HCT116 (cell line): ENCODE measurements around the gene EPHX1. TPM values are rescaled to one million over a fixed set of nuclear protein-coding genes. Genes with fewer than 3 reads are reported as not detected.

Experiments
- ATAC-seq: fragments of 200-7000 bp; cut with Tn5 transposase; 2 replicates; pipeline ENCODE4 v1.9.1; 2020; ENCODE audit warnings: mild to moderate bottlenecking, moderate library complexity
- BruUV-seq: library from RNA; stranded (reverse); fragments of 400-500 nt; replicated peaks from 2 replicates; lab custom pipeline; 2021; lab: Mats Ljungman, UMichigan
- CTCF ChIA-PET: fragments of 300-600 bp; sonication (Branson Sonifier 250); formaldehyde crosslinking; loops from one replicate; lab custom pipeline; 2021; ENCODE audit warnings: antibody characterized with exemption; lab: Charles Lee
- POLR2A ChIA-PET: fragments of 300-600, 350-600 bp; sonication (Branson Sonifier 250); formaldehyde crosslinking; loops from one replicate; lab custom pipeline; 2021; ENCODE audit warnings: antibody characterized with exemption; lab: Charles Lee
- RAD21 ChIA-PET, 2 experiments: fragments of 300-600 bp; sonication (Branson Sonifier 250); formaldehyde crosslinking; loops; one replicate each; lab custom pipeline; 2023; ENCODE audit warnings: low total read pairs in 2 of 2; ENCODE audit not compliant: uncharacterized antibody in 2 of 2, unreplicated experiment in 2 of 2, low non-redundant PET in 1 of 2; lab: Charles Lee
- DNase-seq: peaks from one replicate; pipeline ENCODE4 v3.0.0-alpha.2; 2010; ENCODE audit warnings: low read depth, low spot score
- H2AFZ ChIP-seq: fragments of 200-600 bp; shearing (Covaris generic), sonication (generic); 2 replicates; pipeline ENCODE4 v1.6.1; 2017; ENCODE audit warnings: low read depth, mixed run types, mixed read lengths, antibody characterized with exemption, low read length; ENCODE audit not compliant: poor library complexity, severe bottlenecking
- H3K27ac ChIP-seq: 2 replicates; pipeline ENCODE4 v1.5.1; 2012; ENCODE audit warnings: low read depth, low read length
- H3K27me3 ChIP-seq: fragments of 200-600 bp; sonication (generic); 2 replicates; pipeline ENCODE4 v1.6.1; 2016; ENCODE audit warnings: mixed run types, low read length, mixed read lengths; ENCODE audit not compliant: insufficient read depth
- H3K36me3 ChIP-seq, 2 experiments: fragments of 200-500 bp in 1 of 2; fragments of 200-600 bp in 1 of 2; sonication (Bioruptor generic) in 1 of 2; sonication (generic) in 1 of 2; 2 replicates each; pipeline versions ENCODE4 v1.5.1 to v1.6.1; 2014 to 2016; ENCODE audit warnings: low read length in 2 of 2, inconsistent platforms in 1 of 2, mixed read lengths in 1 of 2, mixed run types in 1 of 2; ENCODE audit not compliant: insufficient read depth in 2 of 2, control insufficient read depth in 1 of 2
- H3K4me1 ChIP-seq, 2 experiments: fragments of 200-600 bp in 1 of 2; sonication (generic) in 1 of 2; 2 replicates each; pipeline versions ENCODE4 v1.5.1 to v1.6.1; 2012 to 2017; ENCODE audit warnings: low read length in 2 of 2, inconsistent platforms in 1 of 2, mild to moderate bottlenecking in 1 of 2, mixed read lengths in 1 of 2, mixed run types in 1 of 2, moderate library complexity in 1 of 2; ENCODE audit not compliant: insufficient read depth in 2 of 2, control insufficient read depth in 1 of 2
- H3K4me2 ChIP-seq: fragments of 200-600 bp; sonication (generic); 2 replicates; pipeline ENCODE4 v1.6.1; 2017; ENCODE audit warnings: mixed run types, low read length, mixed read lengths
- H3K4me3 ChIP-seq, 2 experiments: fragments of 200-600 bp in 1 of 2; sonication (generic) in 1 of 2; replicated peaks in 1 of 2; 2 replicates each; pipeline ENCODE4 v1.5.1; 2011 to 2016; ENCODE audit warnings: low read length in 2 of 2, control low read depth in 1 of 2, low read depth in 1 of 2, mild to moderate bottlenecking in 1 of 2, mixed read lengths in 1 of 2, mixed run types in 1 of 2
- H3K79me2 ChIP-seq: fragments of 200-600 bp; sonication (generic); 2 replicates; pipeline ENCODE4 v1.6.1; 2017; ENCODE audit warnings: mild to moderate bottlenecking, mixed run types, low read length, moderate library complexity, mixed read lengths; ENCODE audit not compliant: insufficient read depth
- H3K9ac ChIP-seq: fragments of 200-600 bp; sonication (generic); 2 replicates; pipeline ENCODE4 v1.6.1; 2016; ENCODE audit warnings: low read length, mixed read lengths
- H3K9me2 ChIP-seq: fragments of 200-600 bp; sonication (generic), shearing (Covaris generic); 2 replicates; pipeline ENCODE4 v1.6.1; 2017; ENCODE audit warnings: mixed run types, mild to moderate bottlenecking, moderate library complexity; ENCODE audit not compliant: insufficient read depth
- H3K9me3 ChIP-seq, 2 experiments: fragments of 200-500 bp in 1 of 2; fragments of 200-600 bp in 1 of 2; sonication (Bioruptor generic) in 1 of 2; sonication (generic) in 1 of 2; 2 replicates each; pipeline ENCODE4 v1.6.1; 2014 to 2017; ENCODE audit warnings: low read length in 2 of 2, mixed read lengths in 2 of 2, inconsistent platforms in 1 of 2, low read depth in 1 of 2, mild to moderate bottlenecking in 1 of 2, mixed run types in 1 of 2, moderate library complexity in 1 of 2; ENCODE audit not compliant: control insufficient read depth in 1 of 2, insufficient read depth in 1 of 2
- H4K20me1 ChIP-seq: fragments of 200-600 bp; sonication (generic), shearing (Covaris generic); 2 replicates; pipeline ENCODE4 v1.6.1; 2017; ENCODE audit warnings: mixed run types, mild to moderate bottlenecking, moderate library complexity; ENCODE audit not compliant: insufficient read depth
- ATF3 ChIP-seq: IDR thresholded peaks from 2 replicates; pipeline ENCODE4 v1.6.1; 2012
- CEBPB ChIP-seq: IDR thresholded peaks from 2 replicates; pipeline ENCODE4 v1.6.1; 2012; ENCODE audit warnings: low read depth
- EGR1 ChIP-seq: IDR thresholded peaks from 2 replicates; pipeline ENCODE4 v1.6.1; 2012; ENCODE audit warnings: low read depth
- ELF1 ChIP-seq: IDR thresholded peaks from 2 replicates; pipeline ENCODE4 v1.6.1; 2012; ENCODE audit warnings: low read depth, borderline replicate concordance
- EZH2 ChIP-seq: fragments of 200-600 bp; sonication (generic); IDR thresholded peaks from 2 replicates; pipeline ENCODE4 v1.6.1; 2017; ENCODE audit warnings: antibody characterized with exemption, mixed run types
- FOSL1 ChIP-seq: IDR thresholded peaks from 2 replicates; pipeline ENCODE4 v1.6.1; 2012; ENCODE audit warnings: low read depth
- MAX ChIP-seq: IDR thresholded peaks from 2 replicates; pipeline ENCODE4 v1.6.1; 2012
- POLR2A ChIP-seq: IDR thresholded peaks from 2 replicates; pipeline ENCODE4 v1.7.0; 2011; ENCODE audit warnings: borderline replicate concordance; ENCODE audit not compliant: insufficient read depth, insufficient read length; ENCODE audit errors: extremely low read depth
- POLR2AphosphoS5 ChIP-seq: IDR thresholded peaks from 2 replicates; pipeline ENCODE4 v1.6.1; 2011; ENCODE audit warnings: mild to moderate bottlenecking, low read depth, low read length, moderate library complexity
- SP1 ChIP-seq: IDR thresholded peaks from 2 replicates; pipeline ENCODE4 v1.6.1; 2012; ENCODE audit warnings: low read depth
- SRF ChIP-seq: IDR thresholded peaks from 2 replicates; pipeline ENCODE4 v1.6.1; 2012; ENCODE audit warnings: low read depth
- ZBTB33 ChIP-seq: IDR thresholded peaks from 2 replicates; pipeline ENCODE4 v1.6.1; 2011; ENCODE audit warnings: mild to moderate bottlenecking, low read length, moderate library complexity; ENCODE audit not compliant: insufficient replicate concordance; ENCODE audit errors: extremely low read depth
- ZFX ChIP-seq: fragments of 450-650 bp; IDR thresholded peaks from 2 replicates; pipeline ENCODE4 v1.6.1; 2017
- ZNF274 ChIP-seq: fragments of 200-500 bp; sonication (Bioruptor generic); IDR thresholded peaks from 2 replicates; pipeline ENCODE4 v1.6.1; 2014; ENCODE audit warnings: mild to moderate bottlenecking, low read depth, low read length, inconsistent platforms
- intact Hi-C: fragments of 100-400 bp; cut with micrococcal nuclease; formaldehyde crosslinking; loops from 2 replicates; pipeline ENCODE4 v1.10.0; 2022
- total RNA-seq: library from RNA; stranded (reverse); gene quantifications from one replicate; pipeline ENCODE4 v1.2.1, GENCODE V29; 2021; ENCODE audit not compliant: unreplicated experiment

The EPHX1 gene
- total RNA-seq, 1 experiment from 2014 or later, result 44.6 TPM

GRCh38 chr1:225825607-225826007 lies 15.7 kb downstream of the EPHX1 start:
- Histone ChIP-seq H3K27ac (no peak overlapping the region), H3K4me2 (no peak overlapping the region), H3K79me2 (no peaks in the 10 kb centered on the region), H3K9ac (no peak overlapping the region), H3K27me3 (no peaks in the 10 kb centered on the region), H4K20me1 (no peaks in the 10 kb centered on the region), H3K9me2 (no peaks in the 10 kb centered on the region), H3K4me3 (no peak overlapping the region), H3K9me3 (no peaks in the 10 kb centered on the region), H3K4me1 (no peaks in the 10 kb centered on the region), H2AFZ (no peak overlapping the region), H3K36me3 (no peaks in the 10 kb centered on the region)
- ATAC-seq, result no peak
- intact Hi-C loops, result no loop called here
- ChIA-PET RAD21 (no interaction called here), CTCF (no interaction called here), POLR2A (no interaction called here)
- no peak for TF ChIP-seq SRF
- TF ChIP-seq ATF3, result no peak
- no peak for TF ChIP-seq POLR2AphosphoS5
- no peak for TF ChIP-seq MAX
- no peak for TF ChIP-seq ZNF274
- no peak for TF ChIP-seq ZFX
- no TSS peak for BruUV-seq
- no peak for DNase-seq

GRCh38 chr1:225827076-225827475 lies 17.2 kb downstream of the EPHX1 start:
- no peaks in the 10 kb centered on the region for H4K20me1 ChIP-seq
- no peak overlapping the region for H2AFZ ChIP-seq
- no peak for TF ChIP-seq CEBPB
- TF ChIP-seq SP1, result no peak
- TF ChIP-seq ELF1, result no peak
- no peak for TF ChIP-seq ZBTB33
- TF ChIP-seq POLR2A, result no peak
- TF ChIP-seq EGR1, result no peak
- no peak for TF ChIP-seq SRF
- no peak for TF ChIP-seq EZH2
- no peak for TF ChIP-seq ATF3
- no peak for TF ChIP-seq FOSL1
- H3K27me3 ChIP-seq, result no peaks in the 10 kb centered on the region
- BruUV-seq, result no TSS peak
- RAD21 ChIA-PET, result no interaction called here
- H3K27ac ChIP-seq, result no peak overlapping the region
- no peaks in the 10 kb centered on the region for H3K9me2 ChIP-seq
- H3K79me2 ChIP-seq, result no peaks in the 10 kb centered on the region
- H3K9me3 ChIP-seq, result no peaks in the 10 kb centered on the region
- CTCF ChIA-PET, result no interaction called here
- no peaks in the 10 kb centered on the region for H3K4me1 ChIP-seq
- no peak overlapping the region for H3K4me3 ChIP-seq
- DNase-seq (no peak), ATAC-seq (no peak)
- H3K4me2 ChIP-seq, result no peak overlapping the region
- POLR2A ChIA-PET, result no interaction called here
- H3K9ac ChIP-seq, result no peak overlapping the region
- intact Hi-C loops, result no loop called here
- no peaks in the 10 kb centered on the region; a peak in 1 of 4 replicates for H3K36me3 ChIP-seq
